Activated naive CD4-positive, alpha-beta T cell treated with anti-CD3 and anti-CD28 coated beads, Interleukin-2, amount 50 U/mL, for 24 hours (primary cell): ENCODE results near the gene RAI1.

Experiments used
- H3K27ac Mint-ChIP-seq: one replicate; pipeline ENCODE4 v1.8.0; 2021; ENCODE audit warnings: mild to moderate bottlenecking, mixed read lengths
- H3K27me3 Mint-ChIP-seq: one replicate; pipeline ENCODE4 v1.8.0; 2021; ENCODE audit warnings: mixed read lengths
- H3K36me3 Mint-ChIP-seq: one replicate; pipeline ENCODE4 v1.8.0; 2021; ENCODE audit warnings: mixed read lengths
- H3K4me1 Mint-ChIP-seq: one replicate; pipeline ENCODE4 v1.8.0; 2021; ENCODE audit warnings: mixed read lengths
- H3K4me3 Mint-ChIP-seq: one replicate; pipeline ENCODE4 v1.8.0; 2021; ENCODE audit warnings: mild to moderate bottlenecking, mixed read lengths
- H3K9me3 Mint-ChIP-seq: one replicate; pipeline ENCODE4 v1.8.0; 2021; ENCODE audit warnings: mixed read lengths

RAI1 gene

DNA sequence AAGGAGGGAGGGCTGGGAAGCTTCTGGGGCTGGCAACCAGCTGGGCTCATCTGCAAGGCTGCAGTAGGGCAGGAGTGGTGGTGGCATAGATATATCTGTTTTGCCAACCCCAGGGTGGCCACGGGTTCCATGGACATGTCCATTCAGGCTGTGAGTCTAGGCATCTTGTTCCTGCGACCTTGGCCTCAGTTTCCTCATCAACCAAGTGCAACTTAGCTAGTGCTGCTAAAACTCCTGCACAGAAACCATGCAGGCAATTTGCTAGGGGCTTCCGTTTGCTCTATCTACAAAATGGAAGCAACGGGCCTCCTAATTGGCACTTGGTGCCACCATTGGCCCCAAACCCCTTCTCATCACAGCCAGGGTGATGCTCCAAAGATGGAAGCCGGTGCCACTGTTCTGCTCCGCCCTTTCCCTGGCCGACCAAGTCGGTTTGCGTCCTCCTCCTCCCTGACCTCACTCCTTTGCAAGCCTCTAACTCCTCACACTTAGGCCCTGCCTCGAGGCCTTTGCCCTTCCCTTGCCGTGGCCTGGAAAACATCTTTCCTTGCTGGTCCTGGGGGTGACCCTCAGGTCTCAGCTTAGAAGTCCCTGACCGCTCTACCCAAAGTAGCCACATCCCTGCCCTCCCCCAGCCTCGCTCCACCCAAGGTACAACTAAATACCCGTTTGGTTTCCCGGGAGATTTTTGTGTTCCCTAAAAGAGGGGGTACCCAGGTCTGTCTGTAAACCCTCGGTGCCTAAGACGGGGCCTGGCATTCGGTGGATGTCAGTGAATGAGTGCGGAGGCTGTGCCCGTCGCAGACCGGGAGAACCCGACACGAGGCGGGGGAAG is 154.4 kb downstream of the RAI1 start:
- peak overlapping the region; percentile 92 for H3K4me3 Mint-ChIP-seq
- H3K27me3 Mint-ChIP-seq = no peaks in the 10 kb centered on the region
- H3K27ac Mint-ChIP-seq = peak overlapping the region; percentile 94
- H3K4me1 Mint-ChIP-seq = peaks cover 76% of the 10 kb centered on the region
- H3K9me3 Mint-ChIP-seq = no peaks in the 10 kb centered on the region
- H3K36me3 Mint-ChIP-seq = peaks cover 1% of the 10 kb centered on the region

- Mint-ChIP-seq H3K9me3 (no peaks in the 10 kb centered on the region), H3K36me3 (no peaks in the 10 kb centered on the region), H3K27me3 (no peaks in the 10 kb centered on the region), H3K27ac (peak overlapping the region; percentile 94), H3K4me3 (peak overlapping the region; percentile 92), H3K4me1 (peaks cover 77% of the 10 kb centered on the region)
These were observed 155.1 kb downstream of the RAI1 start for GRCh38 chr17:17836250-17836817.

- Mint-ChIP-seq H3K36me3 (no peaks in the 10 kb centered on the region), H3K27ac (peak within 1 kb of the TSS; percentile 98), H3K27me3 (no peaks in the 10 kb centered on the region), H3K4me3 (peak within 1 kb of the TSS; percentile 92), H3K4me1 (peaks cover 72% of the 10 kb centered on the region), H3K9me3 (no peaks in the 10 kb centered on the region)
These were observed 155.6 kb downstream of the RAI1 start, which contains the start of gene SREBF1 for GRCh38 chr17:17836818-17837379. TSS of gene SREBF1 (minus strand) at chr17:17836986. CDS start at chr17:17836817, 169 bp downstream.

GRCh38 chr17:17837380-17837821 is 156.1 kb downstream of the RAI1 start:
- Mint-ChIP-seq H3K27ac (peak overlapping the region; percentile 98), H3K36me3 (no peaks in the 10 kb centered on the region), H3K4me1 (peaks cover 67% of the 10 kb centered on the region), H3K27me3 (no peaks in the 10 kb centered on the region), H3K4me3 (peak overlapping the region; percentile 92), H3K9me3 (no peaks in the 10 kb centered on the region)

- Mint-ChIP-seq H3K36me3 (no peaks in the 10 kb centered on the region), H3K4me3 (peak overlapping the region; percentile 49), H3K9me3 (no peaks in the 10 kb centered on the region), H3K4me1 (peaks cover 63% of the 10 kb centered on the region), H3K27me3 (no peaks in the 10 kb centered on the region), H3K27ac (peak overlapping the region; percentile 4)
These were observed 157.0 kb downstream of the RAI1 start for GRCh38 chr17:17837966-17838962.

GRCh38 chr17:17839791-17840707 is 158.8 kb downstream of the RAI1 start:
- Mint-ChIP-seq H3K27me3 (no peaks in the 10 kb centered on the region), H3K27ac (peak overlapping the region; percentile 68), H3K9me3 (no peaks in the 10 kb centered on the region), H3K36me3 (no peaks in the 10 kb centered on the region), H3K4me3 (peak overlapping the region; percentile 78), H3K4me1 (peaks cover 45% of the 10 kb centered on the region)

GRCh38 chr17:17840751-17841591 is 159.7 kb downstream of the RAI1 start:
- no peaks in the 10 kb centered on the region for H3K27me3 Mint-ChIP-seq
- H3K27ac Mint-ChIP-seq = peak overlapping the region; percentile 90
- H3K9me3 Mint-ChIP-seq = no peaks in the 10 kb centered on the region
- H3K4me3 Mint-ChIP-seq = peak overlapping the region; percentile 66
- peaks cover 36% of the 10 kb centered on the region for H3K4me1 Mint-ChIP-seq
- H3K36me3 Mint-ChIP-seq = no peaks in the 10 kb centered on the region

DNA sequence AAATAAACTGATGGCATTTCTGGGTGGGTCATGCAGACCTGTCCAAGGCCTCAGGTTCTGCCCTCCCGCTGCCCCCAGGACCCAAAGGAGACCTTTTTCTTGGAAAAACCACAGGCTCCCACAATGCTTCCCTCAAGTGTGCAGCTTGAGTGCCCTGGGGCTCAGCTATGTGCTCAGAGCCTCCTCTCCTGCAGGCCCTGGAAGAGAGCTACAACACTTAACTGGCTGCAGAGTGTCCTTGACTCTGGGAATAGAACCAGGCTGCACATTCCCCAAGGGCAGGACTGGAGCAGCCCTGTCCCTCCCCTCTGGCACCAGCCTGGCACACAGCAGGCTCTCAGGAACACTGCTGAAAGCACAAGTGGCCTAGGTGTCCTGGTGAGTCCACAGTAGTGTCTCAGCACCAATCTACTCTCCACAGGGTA is 160.4 kb downstream of the RAI1 start:
- no peak overlapping the region for H3K4me3 Mint-ChIP-seq
- H3K9me3 Mint-ChIP-seq = no peaks in the 10 kb centered on the region
- no peaks in the 10 kb centered on the region for H3K27me3 Mint-ChIP-seq
- peaks cover 39% of the 10 kb centered on the region for H3K4me1 Mint-ChIP-seq
- H3K36me3 Mint-ChIP-seq = no peaks in the 10 kb centered on the region
- no peak overlapping the region for H3K27ac Mint-ChIP-seq

DNA sequence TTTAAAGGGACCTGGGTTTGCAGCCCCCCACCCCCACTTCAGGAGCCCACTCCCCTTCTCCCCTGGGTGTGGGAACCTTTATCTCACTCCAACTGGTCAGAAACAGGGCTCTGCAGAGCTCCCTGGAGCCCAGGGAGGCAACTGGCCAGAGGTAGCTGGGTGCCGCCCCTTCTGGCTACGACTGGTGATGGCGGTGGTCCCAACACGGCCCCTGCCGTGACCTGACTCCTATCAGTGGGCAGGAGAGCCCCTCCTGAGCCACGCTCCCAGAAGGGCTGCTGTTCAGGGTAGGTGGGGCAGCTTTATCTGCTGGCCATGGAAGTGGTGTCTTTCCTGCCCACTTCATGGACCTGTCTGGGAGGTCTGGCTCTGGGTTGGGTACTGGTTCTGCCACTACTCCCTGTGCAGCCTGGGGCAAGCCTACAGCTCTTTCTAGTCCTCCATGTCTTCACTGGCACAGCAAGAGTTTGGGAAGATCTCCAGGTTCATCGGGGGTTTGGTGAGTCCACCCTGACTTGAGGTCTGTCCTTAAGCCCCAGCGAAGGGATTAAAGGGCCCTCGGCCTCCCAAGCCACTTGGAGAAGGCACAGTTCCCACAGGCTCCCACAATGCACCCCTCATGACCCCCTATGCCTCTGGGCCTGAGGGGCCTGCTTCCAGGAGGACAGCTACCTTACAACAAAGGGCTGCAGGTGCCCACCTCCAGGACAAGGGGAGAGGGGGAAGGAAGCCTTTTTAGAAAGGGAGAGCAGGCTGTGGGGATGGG is 161.0 kb downstream of the RAI1 start:
- no peaks in the 10 kb centered on the region for H3K9me3 Mint-ChIP-seq
- H3K27me3 Mint-ChIP-seq = no peaks in the 10 kb centered on the region
- H3K27ac Mint-ChIP-seq = no peak overlapping the region
- peaks cover 42% of the 10 kb centered on the region for H3K4me1 Mint-ChIP-seq
- no peak overlapping the region for H3K4me3 Mint-ChIP-seq
- H3K36me3 Mint-ChIP-seq = no peaks in the 10 kb centered on the region

DNA sequence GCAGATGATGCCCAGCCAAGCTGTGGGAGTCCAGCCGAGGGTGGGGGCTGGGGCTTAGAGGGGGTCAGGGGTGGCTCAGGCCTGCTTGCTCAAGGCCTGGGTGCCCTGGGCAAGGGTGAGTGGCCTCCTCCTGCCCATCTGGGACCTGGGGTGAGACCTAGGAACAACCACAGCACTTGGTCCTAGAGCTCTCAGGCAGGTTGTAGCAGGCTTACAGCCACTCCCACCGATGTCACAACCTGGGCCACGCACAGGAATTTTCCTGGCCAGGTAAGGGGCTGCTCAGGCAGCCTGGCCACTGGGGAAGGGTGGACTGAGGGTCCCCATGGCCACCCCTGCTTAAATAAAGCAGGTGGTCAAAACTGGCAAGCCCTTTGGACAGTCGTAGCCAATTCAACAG is 161.8 kb downstream of the RAI1 start:
- H3K27me3 Mint-ChIP-seq = no peaks in the 10 kb centered on the region
- H3K9me3 Mint-ChIP-seq = no peaks in the 10 kb centered on the region
- H3K27ac Mint-ChIP-seq = no peak overlapping the region
- no peak overlapping the region for H3K4me3 Mint-ChIP-seq
- H3K36me3 Mint-ChIP-seq = no peaks in the 10 kb centered on the region
- H3K4me1 Mint-ChIP-seq = peaks cover 44% of the 10 kb centered on the region

DNA sequence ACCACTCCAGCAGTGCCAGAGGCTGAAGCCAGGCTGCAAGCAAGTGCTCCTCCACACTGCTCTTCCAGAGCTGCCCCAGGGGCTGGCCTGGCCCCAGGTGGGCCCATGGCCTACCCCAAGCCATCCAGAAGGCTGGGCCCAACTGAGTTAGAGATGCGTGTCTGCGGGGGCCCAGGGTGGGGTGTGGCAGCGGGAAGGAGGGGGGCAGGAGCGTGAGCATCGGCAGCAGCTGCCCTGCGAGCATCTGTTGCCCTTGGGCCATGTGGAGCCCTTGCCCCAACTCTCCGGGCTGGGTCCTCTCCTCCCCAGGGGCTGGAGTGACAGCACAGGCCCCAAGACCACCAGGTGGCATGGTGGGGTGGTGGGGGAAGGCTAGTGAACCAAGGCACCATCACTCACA is 162.8 kb downstream of the RAI1 start:
- Mint-ChIP-seq H3K27ac (no peak overlapping the region), H3K27me3 (no peaks in the 10 kb centered on the region), H3K36me3 (no peaks in the 10 kb centered on the region), H3K4me3 (no peak overlapping the region), H3K4me1 (peaks cover 44% of the 10 kb centered on the region), H3K9me3 (no peaks in the 10 kb centered on the region)

DNA sequence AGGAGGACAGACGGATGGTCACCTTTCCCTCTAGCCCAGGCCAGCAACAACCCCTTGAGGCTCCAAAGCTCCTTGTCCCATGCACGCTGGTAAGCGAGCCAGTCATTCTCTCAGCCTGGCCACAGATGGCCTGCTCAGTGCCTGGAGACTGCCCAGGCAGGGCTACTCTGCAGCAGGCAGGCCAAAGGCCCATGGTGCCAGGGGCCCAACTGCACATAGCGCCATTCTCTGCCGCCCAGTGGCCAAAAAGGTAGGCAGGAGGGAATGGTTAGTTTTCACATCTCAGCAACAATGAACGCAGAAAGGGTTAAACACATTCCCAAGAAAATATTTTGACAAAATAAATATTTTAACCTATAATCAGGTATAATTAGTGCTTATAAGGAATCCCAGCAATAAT is 163.2 kb downstream of the RAI1 start:
- Mint-ChIP-seq H3K4me3 (no peak overlapping the region), H3K27ac (no peak overlapping the region), H3K4me1 (peaks cover 44% of the 10 kb centered on the region), H3K36me3 (no peaks in the 10 kb centered on the region), H3K9me3 (no peaks in the 10 kb centered on the region), H3K27me3 (no peaks in the 10 kb centered on the region)
